Esophagus muscularis mucosa (tissue), 3 donors: ENCODE data around the gene RHBDL1.

Source experiments
- EP300 ChIP-seq: sonication (generic); formaldehyde crosslinking; IDR thresholded peaks from one replicate; pipeline ENCODE4 v1.6.1; 2017; ENCODE audit warnings: antibody characterized with exemption
- TF ChIP-seq, protein P1 (sequence below), 3 experiments: fragments of 200-600 bp in 2 of 3; fragments of 450-650 bp in 1 of 3; sonication (generic) in 2 of 3; IDR thresholded peaks; one replicate each; pipeline ENCODE4 v1.5.1; 2017 to 2019; ENCODE audit warnings: antibody characterized with exemption in 3 of 3, mild to moderate bottlenecking in 2 of 3, moderate library complexity in 1 of 3

DNA sequence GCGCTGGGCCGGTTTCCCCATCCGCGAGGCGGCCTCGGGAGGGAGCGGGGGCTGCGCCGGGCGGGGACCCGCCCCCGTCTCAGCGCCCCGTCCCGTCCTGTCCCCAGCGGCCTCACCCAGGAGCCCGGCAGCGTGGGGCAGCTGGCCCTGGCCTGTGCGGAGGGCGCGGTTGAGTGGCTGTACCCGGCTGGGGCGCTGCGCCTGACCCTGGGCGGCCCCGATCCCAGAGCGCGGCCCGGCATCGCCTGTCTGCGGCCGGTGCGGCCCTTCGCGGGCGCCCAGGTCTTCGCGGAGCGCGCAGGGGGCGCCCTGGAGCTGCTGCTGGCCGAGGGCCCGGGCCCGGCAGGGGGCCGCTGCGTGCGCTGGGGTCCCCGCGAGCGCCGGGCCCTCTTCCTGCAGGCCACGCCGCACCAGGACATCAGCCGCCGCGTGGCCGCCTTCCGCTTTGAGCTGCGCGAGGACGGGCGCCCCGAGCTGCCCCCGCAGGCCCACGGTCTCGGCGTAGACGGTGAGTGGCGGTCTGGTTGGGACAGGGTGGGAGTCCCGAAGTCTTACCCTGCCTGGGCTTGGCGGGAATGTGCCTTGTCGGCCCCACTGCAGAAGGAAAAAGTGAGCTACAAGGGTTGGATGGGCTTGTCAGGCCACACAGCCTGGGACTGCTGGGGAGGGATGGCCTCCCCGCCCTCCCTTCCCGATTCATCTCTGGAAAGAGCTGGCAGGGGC, 40.2 kb downstream of the RHBDL1 start:
- TF ChIP-seq EP300: no peak
- TF ChIP-seq, protein P1, sequence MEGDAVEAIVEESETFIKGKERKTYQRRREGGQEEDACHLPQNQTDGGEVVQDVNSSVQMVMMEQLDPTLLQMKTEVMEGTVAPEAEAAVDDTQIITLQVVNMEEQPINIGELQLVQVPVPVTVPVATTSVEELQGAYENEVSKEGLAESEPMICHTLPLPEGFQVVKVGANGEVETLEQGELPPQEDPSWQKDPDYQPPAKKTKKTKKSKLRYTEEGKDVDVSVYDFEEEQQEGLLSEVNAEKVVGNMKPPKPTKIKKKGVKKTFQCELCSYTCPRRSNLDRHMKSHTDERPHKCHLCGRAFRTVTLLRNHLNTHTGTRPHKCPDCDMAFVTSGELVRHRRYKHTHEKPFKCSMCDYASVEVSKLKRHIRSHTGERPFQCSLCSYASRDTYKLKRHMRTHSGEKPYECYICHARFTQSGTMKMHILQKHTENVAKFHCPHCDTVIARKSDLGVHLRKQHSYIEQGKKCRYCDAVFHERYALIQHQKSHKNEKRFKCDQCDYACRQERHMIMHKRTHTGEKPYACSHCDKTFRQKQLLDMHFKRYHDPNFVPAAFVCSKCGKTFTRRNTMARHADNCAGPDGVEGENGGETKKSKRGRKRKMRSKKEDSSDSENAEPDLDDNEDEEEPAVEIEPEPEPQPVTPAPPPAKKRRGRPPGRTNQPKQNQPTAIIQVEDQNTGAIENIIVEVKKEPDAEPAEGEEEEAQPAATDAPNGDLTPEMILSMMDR (IDR thresholded peaks at IDR 0.05): no peak
